KOPT-K1 (cell line): ENCODE data around the gene TBC1D26.
"Not testable (repeated sequence)": the region's sequence is repeated elsewhere in the genome, so short reads cannot be mapped to it uniquely, and the experiment has no call there.

Experiments used
- H3K27ac ChIP-seq: fragments of 200-600 bp; sonication (generic); 2 replicates; pipeline ENCODE4 v1.5.1; 2016; ENCODE audit warnings: antibody characterized with exemption, mild to moderate bottlenecking, low read depth, low read length; ENCODE audit not compliant: poor library complexity, severe bottlenecking
- H3K36me3 ChIP-seq: fragments of 200-600 bp; sonication (generic); 2 replicates; pipeline ENCODE4 v1.5.1; 2017; ENCODE audit warnings: antibody characterized with exemption, mild to moderate bottlenecking, low read length, moderate library complexity; ENCODE audit not compliant: insufficient read depth
- H3K9me3 ChIP-seq: fragments of 200-600 bp; sonication (generic); 2 replicates; pipeline ENCODE4 v1.5.1; 2017; ENCODE audit warnings: antibody characterized with exemption, low read length, mild to moderate bottlenecking; ENCODE audit not compliant: insufficient read depth, poor library complexity, severe bottlenecking

TBC1D26 gene

DNA sequence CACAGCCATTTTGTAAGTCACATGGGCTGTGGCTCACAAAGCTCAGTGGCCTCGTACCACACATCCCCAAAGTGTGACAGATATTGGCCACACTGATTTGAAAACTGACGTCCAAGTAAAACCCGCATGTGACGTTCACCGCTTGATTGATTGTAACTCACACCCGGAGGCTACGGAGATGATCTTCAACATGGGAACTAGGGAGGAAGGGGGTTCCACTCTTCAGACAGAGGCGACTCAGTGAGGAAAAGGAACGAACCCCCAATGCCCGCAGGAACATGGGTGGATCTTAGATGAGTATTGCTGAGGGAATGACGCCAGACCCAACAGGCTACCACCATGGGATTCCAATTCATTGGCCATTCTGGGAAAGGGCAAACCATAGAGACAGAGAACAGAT lies 7.2 kb downstream of the TBC1D26 start:
- H3K27ac ChIP-seq, H3K36me3 ChIP-seq, H3K9me3 ChIP-seq: not testable (repeated sequence)

DNA sequence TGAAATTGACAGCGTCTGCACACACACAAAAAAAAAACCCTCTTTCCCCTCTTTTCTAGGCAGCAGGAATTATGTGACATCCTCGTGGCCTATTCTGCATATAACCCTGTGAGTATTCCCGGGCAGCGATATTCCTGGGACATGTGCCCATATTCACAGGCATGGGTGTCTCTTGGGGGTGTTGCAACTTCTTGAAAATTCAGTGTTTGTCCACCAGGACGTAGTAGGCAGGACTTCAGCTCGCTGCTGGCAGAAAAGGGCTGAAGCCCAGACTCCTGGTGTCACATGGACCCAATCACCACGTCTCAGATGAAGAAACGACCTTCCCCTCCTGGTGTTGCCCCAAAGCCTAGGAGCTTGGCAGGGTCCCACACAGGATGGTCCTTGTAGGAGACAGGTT lies 8.0 kb downstream of the TBC1D26 start:
- H3K27ac ChIP-seq, H3K9me3 ChIP-seq, H3K36me3 ChIP-seq: not testable (repeated sequence)

DNA sequence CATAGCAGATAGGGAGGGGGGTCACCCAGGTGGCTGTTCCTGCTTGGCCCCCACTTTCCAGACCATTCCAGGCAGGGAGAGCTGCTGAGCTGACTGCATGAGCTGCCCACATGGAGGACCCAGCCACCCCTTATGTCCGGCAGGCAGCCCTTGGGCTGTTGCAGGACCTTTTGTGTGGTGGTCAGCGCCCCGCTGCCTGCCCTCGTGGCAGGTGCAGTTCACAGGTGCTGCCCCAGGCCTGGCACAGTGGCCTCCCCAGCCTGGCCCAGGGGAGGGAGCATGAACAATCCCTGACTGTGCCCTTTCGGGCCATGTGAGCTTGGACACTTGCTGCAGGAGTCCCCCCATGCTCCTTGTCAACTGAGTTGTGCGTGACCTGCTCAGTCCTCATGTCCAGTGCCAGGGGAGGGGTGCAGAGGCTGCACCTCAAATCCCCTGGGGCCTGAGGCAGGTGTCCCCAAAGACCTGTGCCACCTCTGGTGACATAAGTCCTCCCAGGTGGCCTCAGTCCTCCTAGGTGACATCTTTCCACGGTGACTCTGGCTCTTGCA lies 8.6 kb downstream of the TBC1D26 start:
- Histone ChIP-seq H3K27ac (no peak overlapping the region), H3K9me3 (no peaks in the 10 kb centered on the region), H3K36me3 (no peaks in the 10 kb centered on the region)

DNA sequence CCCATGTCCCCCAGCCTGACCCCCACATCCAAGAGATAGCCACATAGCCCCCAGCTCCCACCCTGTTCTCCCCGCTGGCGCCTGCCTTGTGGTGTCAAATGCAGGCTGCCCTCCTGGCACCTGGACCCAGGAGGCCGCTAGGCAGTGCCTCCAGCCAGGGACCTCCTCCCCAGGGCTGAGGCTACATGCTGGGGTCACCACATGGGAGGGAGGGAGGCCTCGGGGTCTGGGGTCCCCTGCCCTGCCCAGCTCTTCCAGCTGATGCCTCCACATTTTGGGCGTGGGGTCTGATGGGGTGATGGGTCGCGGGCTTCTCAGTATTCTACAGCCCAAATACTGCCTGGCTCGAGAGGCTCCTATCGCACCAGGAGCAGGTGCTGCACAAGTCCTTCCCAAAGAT lies 9.5 kb downstream of the TBC1D26 start:
- H3K27ac ChIP-seq: no peak overlapping the region
- no peaks in the 10 kb centered on the region for H3K36me3 ChIP-seq
- no peaks in the 10 kb centered on the region for H3K9me3 ChIP-seq

DNA sequence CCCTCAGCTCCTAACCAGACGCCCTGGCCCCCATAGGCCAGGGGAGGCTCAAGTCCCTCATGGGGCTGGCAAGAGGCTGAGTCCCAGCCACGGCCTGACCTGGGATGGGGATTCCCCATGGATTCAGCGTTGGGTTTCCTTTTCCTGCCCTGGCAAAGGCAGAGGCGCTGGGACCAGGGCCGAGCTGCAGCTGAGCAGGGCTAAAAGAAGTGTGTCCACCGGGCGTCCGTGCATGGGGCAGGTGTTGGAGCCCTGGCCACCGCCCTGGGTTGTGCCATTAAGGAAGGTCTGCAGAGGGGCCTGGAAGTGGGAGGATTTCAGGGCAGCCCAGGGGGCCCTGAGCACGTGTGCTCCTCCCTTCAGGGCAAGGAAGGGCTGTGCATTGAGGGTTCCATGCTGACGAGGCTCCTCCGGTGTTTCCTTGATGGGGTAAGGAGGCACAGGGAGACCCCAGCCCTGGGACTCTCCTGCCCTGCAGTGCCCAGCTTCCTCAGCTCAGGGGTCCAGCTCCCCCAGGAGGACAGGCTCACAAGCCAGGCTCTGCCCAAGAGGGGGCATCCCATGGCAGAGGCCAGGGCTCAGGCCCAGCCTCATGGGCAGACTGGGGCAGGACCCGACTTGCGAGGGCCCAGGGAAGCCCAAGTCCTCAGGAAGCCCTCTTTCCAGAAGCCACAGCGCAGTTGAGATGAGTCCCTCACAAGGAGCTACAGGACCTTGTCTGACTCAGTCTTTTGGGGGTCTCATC lies 10.1 kb downstream of the TBC1D26 start:
- H3K36me3 ChIP-seq: no peaks in the 10 kb centered on the region
- H3K27ac ChIP-seq: no peak overlapping the region
- H3K9me3 ChIP-seq: no peaks in the 10 kb centered on the region

DNA sequence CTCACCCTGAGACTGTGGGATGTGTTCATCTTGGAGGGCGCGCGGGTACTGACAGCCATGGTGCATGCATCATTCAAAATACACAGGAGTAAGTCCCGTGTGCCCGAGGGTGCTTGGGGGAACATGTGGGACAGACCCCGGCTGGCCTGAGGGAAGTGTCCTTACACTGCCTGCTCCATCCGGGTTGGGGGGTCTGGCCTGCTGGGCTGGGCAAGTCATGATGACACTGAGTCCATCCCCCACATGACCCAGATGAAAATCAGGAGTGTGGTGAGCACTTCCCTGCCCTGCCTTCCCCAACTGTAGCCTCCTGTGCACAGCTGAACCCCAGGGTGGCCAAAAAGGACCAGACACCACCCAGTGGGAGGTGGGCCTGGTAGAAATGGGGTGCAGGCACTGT lies 10.8 kb downstream of the TBC1D26 start:
- Histone ChIP-seq H3K36me3 (no peaks in the 10 kb centered on the region), H3K9me3 (no peaks in the 10 kb centered on the region)

DNA sequence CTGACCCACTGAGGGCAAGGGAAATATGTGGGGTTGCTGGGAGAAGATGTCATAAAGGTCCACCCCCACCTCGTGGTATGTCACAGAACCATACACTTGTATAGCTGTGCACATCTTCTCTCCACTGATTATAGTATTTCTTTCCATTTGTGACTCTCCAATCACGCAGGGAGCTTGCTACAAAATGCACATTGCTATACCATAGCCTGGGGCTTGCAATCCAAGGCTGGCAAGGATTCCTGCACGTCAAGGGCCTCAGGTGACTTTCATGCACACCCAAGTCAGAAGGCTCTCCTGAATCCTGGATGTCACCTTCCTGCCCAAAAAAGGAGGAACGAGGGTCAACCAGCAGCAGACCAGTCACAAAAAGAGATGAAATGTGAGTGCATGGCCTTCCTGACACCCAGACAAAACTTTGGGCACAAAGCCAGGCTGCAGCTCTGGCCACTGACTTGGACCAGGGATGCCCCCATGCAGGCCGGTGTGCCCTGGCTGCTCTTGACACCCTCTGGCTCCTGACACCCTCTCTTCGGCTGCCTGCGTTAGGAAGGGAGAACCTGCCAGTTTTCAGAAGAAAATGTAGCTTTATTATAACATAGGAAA lies 12.1 kb downstream of the TBC1D26 start:
- H3K36me3 ChIP-seq: no peaks in the 10 kb centered on the region
- no peak overlapping the region for H3K27ac ChIP-seq
- no peaks in the 10 kb centered on the region for H3K9me3 ChIP-seq

More for the DNA sequence above, 10.8 kb downstream of the TBC1D26 start:
- no peak overlapping the region for H3K27ac ChIP-seq

DNA sequence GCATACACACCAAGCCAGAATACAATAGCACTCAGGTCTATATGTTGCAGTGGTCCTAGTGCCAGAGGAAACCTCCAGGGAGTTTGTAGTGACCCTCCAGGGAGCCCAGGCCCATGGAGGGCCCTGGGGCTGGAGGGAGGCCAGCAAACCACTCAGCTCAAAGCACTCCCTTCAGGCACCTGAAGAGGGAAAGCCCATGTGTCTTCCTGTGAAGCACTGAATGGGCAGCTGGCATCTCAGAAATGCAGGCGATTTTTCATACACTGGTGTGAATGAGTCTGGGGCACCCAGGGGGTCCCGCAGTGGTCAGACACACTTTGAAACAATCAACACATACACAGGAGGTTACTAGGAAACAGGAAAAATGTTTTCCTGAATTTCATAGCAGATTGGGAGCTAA lies 12.8 kb downstream of the TBC1D26 start:
- no peak overlapping the region for H3K27ac ChIP-seq

DNA sequence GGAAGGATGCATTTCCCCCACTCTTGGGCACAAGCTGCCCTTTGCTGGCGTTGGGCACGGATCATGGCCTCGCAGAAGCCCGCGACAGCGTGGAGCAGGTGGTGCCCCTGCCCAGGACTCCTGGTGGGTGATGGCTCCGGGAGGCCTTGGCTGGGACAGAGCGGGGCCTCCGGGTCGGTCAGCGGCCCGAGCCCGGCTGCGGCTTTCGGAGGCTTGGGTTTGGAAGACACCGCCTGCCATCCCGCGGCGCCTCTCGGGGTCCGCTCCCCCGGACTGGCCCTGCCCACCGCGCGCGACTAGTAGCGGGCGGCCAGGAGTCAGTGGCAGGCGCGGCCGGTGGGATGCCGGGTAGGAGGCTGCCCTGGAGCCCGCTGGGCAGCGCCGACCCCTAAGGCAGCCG lies 17.3 kb downstream of the TBC1D26 start:
- not testable (repeated sequence) for H3K9me3 ChIP-seq, H3K36me3 ChIP-seq, H3K27ac ChIP-seq

More for the DNA sequence above, 12.8 kb downstream of the TBC1D26 start:
- Histone ChIP-seq H3K36me3 (no peaks in the 10 kb centered on the region), H3K9me3 (no peaks in the 10 kb centered on the region)

DNA sequence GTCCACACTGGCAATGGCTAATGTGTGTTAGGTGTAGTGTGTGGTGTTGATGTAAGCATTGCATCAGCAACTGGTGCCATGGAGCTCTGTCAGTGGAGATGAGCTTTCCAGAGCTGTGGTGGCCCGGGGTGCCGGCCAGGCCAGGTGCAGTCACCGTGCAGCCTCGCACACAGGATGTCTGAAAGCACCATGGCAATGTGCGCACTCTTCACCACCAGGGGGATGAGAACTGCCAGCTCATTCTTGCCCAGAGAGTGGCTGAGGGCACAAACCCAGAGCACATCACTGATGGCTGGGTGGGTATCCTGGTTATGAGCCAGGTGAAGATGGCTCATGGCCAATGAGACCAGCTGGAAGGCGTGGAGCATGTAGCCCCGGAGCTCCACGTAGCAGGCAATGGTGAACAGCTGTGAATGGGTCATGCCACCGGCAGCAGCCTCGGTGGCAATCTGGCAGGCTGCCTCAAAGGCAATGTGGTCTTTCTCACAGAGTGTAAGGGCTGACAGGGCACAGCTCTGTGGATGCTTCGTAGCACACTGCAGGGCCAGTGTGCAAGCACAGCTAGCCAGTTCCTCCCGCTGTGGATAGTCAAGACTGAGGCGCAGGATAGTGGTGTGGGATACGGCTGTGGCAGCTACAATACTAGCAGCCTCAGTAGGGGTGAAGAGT lies 36.9 kb downstream of the TBC1D26 start:
- not testable (repeated sequence) for H3K27ac ChIP-seq, H3K36me3 ChIP-seq, H3K9me3 ChIP-seq

DNA sequence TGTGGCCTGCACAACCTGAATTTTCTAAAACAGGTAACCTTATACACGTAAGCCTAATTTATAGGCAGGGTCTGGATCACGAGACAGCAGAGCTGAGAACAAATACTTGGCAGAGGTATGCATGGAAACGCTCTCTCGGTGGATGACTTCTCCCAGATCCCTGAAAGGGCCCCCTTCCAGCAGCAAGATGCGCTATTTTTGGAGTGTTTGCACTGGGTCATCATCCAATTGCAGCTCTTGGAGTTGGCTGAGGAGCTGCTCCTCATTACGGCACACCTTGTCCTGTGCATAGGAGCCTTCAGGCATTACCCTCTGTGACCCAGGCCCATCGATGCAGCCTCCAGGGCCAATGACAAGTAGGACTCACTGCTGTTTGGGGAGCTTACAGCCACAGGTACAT lies 38.6 kb downstream of the TBC1D26 start:
- H3K27ac ChIP-seq, H3K36me3 ChIP-seq, H3K9me3 ChIP-seq: not testable (repeated sequence)

DNA sequence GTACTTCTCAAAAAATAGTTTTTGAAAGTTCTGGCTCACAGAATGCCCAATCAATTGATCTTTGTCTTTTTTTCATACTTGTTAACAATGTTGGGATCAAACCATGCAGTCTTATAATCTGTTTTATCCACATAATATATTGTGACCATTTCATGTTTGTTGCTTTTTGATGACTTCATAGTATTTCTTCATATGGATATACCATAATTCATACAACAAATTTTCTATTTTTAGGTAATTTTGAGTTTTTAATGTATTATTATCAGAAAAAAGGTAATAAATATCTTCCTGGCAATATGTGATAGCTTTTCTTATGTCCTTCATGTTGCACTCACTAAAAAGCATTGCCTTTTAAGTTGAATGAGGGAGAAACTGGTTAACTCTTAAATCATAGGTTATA lies 44.8 kb downstream of the TBC1D26 start:
- no peak overlapping the region for H3K27ac ChIP-seq
- peaks cover 36% of the 10 kb centered on the region for H3K9me3 ChIP-seq
- H3K36me3 ChIP-seq: no peaks in the 10 kb centered on the region

DNA sequence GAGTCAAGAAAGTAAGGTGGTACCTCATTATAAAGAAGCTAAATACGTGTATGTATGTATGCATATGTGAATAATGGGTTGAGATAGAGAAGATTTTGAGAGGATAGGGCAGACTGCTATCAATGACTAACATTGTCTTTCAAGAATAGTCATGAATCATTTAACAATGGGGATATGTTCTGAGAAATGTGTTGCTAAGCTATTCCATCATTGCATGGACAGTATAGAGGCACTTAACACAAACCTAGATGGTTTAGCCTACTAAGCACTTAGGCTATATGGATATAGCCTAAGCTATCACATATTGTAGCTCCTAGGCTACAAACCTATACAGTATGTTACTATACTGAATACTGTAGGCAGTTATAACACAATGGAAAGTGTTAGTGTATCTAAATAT lies 45.2 kb downstream of the TBC1D26 start:
- Histone ChIP-seq H3K27ac (no peak overlapping the region), H3K9me3 (peaks cover 36% of the 10 kb centered on the region), H3K36me3 (no peaks in the 10 kb centered on the region)

DNA sequence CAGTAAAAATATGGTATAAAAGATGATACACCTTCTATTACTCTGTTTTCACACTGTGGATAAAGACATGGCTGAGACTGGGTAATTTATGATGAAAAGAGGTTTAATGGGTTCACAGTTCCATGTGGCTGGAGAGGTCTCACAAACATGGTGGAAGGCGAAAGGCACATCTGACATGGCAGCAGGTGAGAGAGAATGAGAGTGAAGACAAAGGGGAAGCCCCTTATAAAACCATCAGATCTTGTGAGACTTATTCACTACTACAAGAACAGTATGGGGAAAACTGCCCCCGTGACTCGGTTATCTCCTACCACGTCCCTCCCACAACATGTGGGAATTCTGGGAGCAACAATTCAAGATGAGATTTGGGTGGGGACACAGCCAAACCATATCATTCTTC lies 45.6 kb downstream of the TBC1D26 start:
- Histone ChIP-seq H3K9me3 (peaks cover 36% of the 10 kb centered on the region), H3K36me3 (no peaks in the 10 kb centered on the region), H3K27ac (no peak overlapping the region)

DNA sequence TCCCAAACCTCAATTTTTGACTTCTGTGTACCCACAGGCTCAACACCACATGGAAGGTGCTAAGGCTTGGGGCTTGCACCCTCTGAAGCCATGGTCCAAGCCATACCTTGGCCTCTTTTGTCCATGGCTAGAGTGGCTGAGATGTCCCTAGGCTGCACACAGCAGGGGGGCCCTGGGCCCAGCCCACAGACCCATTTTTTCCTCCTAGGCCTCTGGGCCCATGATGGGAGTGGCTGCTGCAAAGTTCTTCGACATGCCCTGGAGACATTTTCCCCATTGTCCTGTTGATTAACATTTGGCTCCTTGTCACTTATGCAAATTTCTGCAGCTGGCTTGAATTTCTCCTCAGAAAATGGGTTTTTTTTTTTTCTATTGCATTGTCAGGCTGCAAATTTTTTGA lies 47.0 kb downstream of the TBC1D26 start:
- H3K9me3 ChIP-seq: peaks cover 36% of the 10 kb centered on the region
- H3K27ac ChIP-seq: no peak overlapping the region
- no peaks in the 10 kb centered on the region for H3K36me3 ChIP-seq
